PFSK-1 (cell line): ENCODE results near the gene NOVA2.

Experiments used
- FOXP2 ChIP-seq: optimal IDR thresholded peaks from 2 replicates; pipeline ENCODE3; 2011; ENCODE audit warnings: borderline replicate concordance, control low read depth, inconsistent platforms; ENCODE audit not compliant: insufficient read depth; ENCODE audit errors: extremely low read length, extremely low read depth
- POLR2AphosphoS5 ChIP-seq: IDR thresholded peaks from 2 replicates; pipeline ENCODE4 v1.6.1; 2012; ENCODE audit warnings: low read depth, mild to moderate bottlenecking, control low read depth, low read length, moderate library complexity
- SIN3A ChIP-seq: IDR thresholded peaks from 2 replicates; pipeline ENCODE4 v1.6.1; 2012; ENCODE audit warnings: mild to moderate bottlenecking, low read length, moderate library complexity, borderline replicate concordance; ENCODE audit not compliant: insufficient read depth
- TAF1 ChIP-seq: IDR thresholded peaks from 2 replicates; pipeline ENCODE4 v1.6.1; 2012; ENCODE audit warnings: low read length, control low read depth, borderline replicate concordance; ENCODE audit not compliant: insufficient read depth
- TF ChIP-seq, protein P1 (sequence below), 2 experiments: IDR thresholded peaks; 2 replicates each; pipeline versions ENCODE4 v1.6.1 to v1.8.0; 2011 to 2012; ENCODE audit warnings: low read depth in 2 of 2, low read length in 2 of 2, control low read depth in 1 of 2, inconsistent platforms in 1 of 2, mild to moderate bottlenecking in 1 of 2, moderate library complexity in 1 of 2; ENCODE audit not compliant: insufficient read depth in 1 of 2

The NOVA2 gene

DNA sequence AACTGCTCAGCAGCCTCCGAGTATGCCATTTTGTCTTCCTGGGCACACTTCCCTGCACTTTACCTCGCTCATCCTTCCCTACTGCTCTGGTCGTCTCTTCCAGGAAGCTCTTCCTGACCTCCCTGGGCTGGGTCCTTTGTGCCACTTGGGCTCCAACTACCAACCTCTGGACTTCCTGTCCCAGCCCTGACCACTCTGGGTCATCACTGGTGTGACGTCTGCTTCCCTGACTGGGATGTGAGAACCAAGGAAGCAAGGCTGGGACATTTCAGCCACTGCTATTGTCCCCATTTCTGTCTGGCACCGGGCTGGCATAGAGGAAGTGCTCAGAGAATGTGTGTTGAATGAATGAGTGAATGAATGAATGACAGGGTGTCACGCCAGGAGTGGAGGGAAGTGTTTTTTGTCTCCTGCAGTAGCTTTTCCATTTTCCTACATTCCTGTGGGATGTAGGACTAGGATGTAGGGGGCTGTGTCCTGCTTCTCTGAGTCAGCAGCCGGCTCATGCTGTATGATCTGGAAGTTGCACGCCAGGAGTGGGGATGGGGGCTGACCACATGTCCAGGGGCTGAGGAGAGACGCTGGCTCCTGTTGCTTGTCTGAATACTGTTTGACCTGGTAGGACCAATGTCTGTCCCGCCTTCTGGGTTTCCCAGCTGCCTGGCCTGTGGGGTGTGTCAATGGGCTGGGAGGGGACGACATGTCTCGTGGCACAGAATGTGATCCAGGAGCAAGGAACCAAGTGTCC, 14.7 kb downstream of the NOVA2 start:
- no peak for TF ChIP-seq FOXP2
- TF ChIP-seq, protein P1, sequence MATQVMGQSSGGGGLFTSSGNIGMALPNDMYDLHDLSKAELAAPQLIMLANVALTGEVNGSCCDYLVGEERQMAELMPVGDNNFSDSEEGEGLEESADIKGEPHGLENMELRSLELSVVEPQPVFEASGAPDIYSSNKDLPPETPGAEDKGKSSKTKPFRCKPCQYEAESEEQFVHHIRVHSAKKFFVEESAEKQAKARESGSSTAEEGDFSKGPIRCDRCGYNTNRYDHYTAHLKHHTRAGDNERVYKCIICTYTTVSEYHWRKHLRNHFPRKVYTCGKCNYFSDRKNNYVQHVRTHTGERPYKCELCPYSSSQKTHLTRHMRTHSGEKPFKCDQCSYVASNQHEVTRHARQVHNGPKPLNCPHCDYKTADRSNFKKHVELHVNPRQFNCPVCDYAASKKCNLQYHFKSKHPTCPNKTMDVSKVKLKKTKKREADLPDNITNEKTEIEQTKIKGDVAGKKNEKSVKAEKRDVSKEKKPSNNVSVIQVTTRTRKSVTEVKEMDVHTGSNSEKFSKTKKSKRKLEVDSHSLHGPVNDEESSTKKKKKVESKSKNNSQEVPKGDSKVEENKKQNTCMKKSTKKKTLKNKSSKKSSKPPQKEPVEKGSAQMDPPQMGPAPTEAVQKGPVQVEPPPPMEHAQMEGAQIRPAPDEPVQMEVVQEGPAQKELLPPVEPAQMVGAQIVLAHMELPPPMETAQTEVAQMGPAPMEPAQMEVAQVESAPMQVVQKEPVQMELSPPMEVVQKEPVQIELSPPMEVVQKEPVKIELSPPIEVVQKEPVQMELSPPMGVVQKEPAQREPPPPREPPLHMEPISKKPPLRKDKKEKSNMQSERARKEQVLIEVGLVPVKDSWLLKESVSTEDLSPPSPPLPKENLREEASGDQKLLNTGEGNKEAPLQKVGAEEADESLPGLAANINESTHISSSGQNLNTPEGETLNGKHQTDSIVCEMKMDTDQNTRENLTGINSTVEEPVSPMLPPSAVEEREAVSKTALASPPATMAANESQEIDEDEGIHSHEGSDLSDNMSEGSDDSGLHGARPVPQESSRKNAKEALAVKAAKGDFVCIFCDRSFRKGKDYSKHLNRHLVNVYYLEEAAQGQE (IDR thresholded peaks at IDR 0.05; ENCODE audit: insufficient read depth in 1 of 2, low read depth in 2 of 2, low read length in 2 of 2), result no peak
- TF ChIP-seq TAF1, result no peak
- TF ChIP-seq POLR2AphosphoS5, result no peak
- no peak for TF ChIP-seq SIN3A

DNA sequence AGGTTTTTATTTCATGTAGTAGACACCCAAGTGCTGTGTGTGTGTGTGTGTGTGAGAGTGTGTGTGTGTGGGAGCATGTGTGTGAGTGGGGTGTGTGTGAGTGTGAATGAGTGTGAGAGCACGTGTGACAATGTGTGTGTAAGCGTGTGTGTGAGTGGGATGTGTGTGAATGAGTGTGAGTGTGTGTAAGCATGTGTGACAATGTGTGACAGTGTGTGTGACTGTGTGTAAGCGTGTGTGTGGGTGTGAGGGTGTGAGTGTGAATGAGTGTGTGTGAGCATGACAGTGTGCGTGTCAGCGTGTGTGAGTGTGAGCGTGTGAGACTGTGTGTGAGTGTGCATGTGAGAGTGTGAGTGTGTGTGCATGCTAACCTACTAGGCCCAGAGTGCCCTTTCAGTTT, 15.3 kb downstream of the NOVA2 start:
- TF ChIP-seq, protein P1 (IDR thresholded peaks at IDR 0.05; ENCODE audit: insufficient read depth in 1 of 2, low read depth in 2 of 2, low read length in 2 of 2), result no peak
- TF ChIP-seq POLR2AphosphoS5 (no peak), TAF1 (no peak), SIN3A (no peak), FOXP2 (no peak)

DNA sequence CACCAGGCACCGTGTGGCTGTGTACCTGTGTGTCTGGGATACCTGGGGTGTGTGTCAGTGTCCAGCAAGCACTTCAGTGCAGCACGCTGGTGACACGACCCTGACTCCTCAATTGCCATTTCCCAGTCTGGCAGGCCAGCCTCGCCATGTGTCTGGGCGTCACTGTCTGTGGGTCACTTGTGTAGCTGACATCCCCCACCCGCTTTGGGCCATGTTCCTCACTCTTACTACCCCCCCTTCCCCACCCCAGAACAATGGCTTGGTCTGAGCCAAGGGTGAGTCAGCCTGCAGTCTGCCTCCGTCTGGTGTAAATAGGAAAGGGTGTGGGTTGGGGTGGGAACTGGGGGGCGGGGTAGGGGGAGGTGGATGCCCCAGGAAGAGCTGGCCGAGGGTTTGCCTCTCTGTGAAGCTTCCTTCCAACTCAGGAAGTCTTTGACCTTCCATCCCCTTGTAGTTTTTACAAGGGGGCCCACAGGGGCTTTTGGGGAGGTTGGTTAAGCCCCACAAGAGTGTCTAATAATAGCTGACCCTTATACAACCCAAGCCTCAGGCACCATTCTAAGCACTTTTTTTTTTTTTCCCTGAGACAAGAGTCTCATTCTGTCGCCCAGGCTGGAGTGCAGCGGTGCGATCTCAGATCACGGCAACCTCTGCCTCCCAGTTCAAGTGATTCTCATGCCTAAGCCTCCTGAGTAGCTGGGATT, 17.6 kb downstream of the NOVA2 start:
- TF ChIP-seq, protein P1 (IDR thresholded peaks at IDR 0.05; ENCODE audit: insufficient read depth in 1 of 2, low read depth in 2 of 2, low read length in 2 of 2), result no peak

DNA sequence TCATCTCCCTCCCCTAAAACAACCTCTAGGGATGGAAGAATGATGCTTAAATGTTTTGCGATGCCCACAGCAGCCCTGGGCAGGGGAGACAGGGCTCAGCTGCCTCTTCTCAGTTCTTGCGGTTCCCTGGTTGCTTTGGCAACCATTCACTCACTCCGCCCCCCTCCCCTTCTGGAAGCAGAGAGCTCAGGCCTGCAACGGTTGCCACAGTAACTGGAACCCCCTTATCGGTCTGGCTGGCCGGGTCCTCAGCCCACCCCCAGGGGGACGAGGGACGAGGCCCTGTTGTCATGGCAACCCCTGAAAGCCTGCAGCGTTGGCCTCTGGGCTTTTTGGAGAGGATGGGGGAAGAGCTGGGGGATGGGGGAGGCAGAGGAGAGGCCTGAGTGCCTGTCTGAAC, 19.5 kb downstream of the NOVA2 start:
- TF ChIP-seq FOXP2 (no peak), TAF1 (no peak), POLR2AphosphoS5 (no peak), SIN3A (no peak)
- TF ChIP-seq, protein P1 (IDR thresholded peaks at IDR 0.05; ENCODE audit: insufficient read depth in 1 of 2, low read depth in 2 of 2, low read length in 2 of 2), result no peak
